ENCODE measurements around the gene SHH.

The SHH gene

DNA sequence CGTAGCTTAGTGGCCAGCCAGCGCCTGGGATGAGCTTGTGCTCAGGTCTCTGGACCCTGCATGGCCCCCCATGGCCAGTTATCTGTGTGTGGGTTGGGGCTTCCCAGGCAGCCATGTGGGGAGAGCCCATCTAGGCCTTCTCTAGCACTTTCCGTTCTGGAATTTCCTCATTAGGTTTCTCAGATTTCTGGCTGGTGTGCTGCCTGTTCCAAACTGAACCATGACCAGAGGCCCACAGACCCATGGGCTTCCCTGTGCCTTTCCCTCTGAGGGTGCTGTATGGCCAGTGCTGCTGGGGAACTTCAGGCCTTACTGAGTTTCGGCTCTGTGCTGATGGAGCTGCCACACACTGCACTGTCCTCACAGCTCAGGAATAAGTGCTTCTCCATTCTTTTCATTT lies 50.2 kb downstream of the SHH start:
- DNase-seq = no peak

GRCh38 chr7:155761162-155761561 lies 51.1 kb downstream of the SHH start:
- no peak for DNase-seq

DNA sequence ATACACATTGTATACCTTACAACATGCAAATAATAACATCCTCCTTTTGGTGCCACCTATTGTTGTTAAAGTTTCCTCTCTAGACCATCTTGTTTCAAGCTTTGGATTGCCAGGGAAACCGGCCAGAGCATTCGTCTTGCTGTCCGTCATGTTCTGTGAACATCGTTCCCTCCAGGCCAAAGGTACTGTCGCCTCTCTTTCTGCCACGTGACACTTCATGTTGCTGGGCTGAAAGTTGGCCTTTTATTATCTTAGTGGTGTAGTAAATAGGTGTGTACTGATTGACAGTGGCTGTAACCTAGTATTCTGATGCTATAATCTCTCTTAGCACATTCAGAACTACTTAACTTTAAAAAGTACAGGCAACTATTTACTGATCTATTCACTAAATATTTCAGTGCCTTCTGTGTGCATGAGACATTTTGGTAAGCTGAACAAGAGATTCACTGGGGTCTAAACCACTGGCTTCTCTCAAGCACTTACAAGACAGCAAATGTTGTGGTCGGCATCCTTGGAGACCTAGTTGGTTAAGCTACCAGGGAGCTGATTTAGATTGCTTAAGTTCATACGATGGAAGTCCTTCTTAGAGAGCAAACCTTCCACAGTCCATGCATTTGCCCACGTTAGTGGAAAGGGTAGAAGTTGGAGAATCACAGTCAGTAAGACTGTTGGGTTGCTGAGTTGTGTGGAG lies 52.4 kb downstream of the SHH start:
- no peak for DNase-seq

DNA sequence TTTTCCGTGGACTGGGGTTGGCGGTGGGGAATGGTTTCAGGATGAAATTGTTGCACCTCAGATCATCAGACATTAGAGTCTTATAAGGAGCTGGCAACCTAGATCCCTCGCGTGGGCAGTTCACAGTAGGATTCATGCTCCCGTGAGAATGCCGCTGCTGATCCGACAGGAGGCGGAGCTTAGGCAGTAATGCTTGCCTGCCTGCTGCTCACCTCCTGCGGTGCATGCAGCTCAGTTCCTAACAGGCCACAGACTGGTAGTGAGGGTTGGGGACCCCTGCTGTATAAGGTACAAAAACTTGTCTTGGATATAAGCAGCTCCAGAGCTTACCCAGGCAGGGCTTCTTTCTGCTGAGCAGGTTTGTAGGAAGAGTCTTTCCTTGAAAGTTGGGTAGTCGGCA lies 53.9 kb downstream of the SHH start:
- no peak for DNase-seq

- DNase-seq = no peak
These were observed 55.9 kb downstream of the SHH start for GRCh38 chr7:155756322-155756721.

- no peak for DNase-seq
These were observed 57.2 kb downstream of the SHH start for GRCh38 chr7:155755026-155755425.

- DNase-seq = no peak
These were observed 58.1 kb downstream of the SHH start for GRCh38 chr7:155754165-155754564.

GRCh38 chr7:155753446-155753965 lies 58.8 kb downstream of the SHH start:
- no peak for DNase-seq

DNA sequence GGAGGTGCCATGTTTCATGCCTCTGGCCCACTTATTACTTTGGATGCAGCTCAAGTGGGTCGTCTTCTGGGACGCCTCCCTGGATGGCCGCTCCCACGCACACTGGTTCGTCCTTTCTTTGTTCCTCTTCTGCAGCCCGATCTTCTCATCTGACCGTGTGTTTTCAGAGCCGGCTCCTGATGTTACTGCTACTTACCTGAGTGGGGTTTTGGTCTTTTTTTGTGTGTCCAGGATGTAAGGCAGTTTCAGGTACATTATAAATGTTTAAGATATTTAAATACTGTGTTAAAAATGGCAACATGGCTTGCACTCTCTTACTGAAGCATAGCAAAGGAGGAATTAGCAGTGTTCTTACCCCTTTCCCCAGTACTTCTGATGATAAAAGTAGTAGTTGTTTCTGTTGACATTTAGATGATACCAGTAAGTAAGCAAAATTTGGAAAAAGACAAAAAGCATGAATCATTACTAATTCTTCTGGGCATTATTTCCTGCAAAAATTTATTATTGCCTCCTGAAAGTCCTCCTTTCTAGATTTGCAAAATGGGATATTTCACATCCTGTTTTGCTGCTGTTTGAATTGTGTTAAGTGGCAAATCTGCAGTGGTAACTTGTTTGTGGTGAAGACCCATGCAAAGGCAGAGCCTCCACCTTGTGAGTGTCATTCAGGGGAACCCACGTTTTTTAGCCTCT lies 59.4 kb downstream of the SHH start:
- no peak for DNase-seq

GRCh38 chr7:155751409-155751808 lies 60.9 kb downstream of the SHH start:
- DNase-seq = no peak

DNA sequence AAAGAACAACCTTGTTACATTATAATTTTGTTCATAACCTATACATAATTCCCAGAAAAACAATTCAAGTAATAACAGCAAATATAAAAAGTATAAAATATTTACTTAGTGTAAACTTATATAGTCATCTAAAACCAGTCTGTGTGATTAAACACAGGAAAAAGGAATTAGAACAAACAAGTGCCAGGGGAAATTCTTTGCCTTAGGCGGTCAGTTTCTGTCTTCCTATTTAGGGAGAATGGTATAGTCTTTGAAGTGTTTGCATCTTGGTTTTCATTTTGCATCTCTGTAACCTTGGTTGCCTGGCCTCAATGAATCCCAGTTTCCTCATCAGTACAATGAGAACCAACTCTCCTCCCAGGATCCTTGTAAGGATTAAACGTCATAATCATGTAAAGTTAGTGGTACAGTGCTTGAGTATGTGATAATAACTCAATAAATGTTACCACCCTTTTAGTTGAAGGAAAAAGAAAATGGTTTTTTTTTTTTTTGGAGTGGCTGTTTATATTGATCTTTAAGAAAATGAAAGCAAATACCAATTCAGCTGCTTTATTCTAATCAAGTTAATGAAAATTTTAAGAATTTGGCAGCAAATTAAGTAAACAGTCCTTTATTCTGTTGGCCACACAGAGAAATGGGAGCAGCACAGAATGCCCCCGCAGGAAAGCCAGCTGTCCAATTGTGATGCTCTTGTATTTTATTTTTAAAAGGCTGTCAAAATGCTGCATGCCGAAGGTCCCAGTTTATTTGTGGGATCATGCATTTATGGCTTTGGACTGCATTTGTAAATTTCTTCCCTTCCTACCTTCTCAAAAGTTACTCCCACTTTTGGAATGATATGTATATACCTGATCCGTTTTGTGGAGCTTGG lies 61.8 kb downstream of the SHH start:
- DNase-seq = no peak
